ENCODE results near the gene SLX4.

SLX4 gene

DNA sequence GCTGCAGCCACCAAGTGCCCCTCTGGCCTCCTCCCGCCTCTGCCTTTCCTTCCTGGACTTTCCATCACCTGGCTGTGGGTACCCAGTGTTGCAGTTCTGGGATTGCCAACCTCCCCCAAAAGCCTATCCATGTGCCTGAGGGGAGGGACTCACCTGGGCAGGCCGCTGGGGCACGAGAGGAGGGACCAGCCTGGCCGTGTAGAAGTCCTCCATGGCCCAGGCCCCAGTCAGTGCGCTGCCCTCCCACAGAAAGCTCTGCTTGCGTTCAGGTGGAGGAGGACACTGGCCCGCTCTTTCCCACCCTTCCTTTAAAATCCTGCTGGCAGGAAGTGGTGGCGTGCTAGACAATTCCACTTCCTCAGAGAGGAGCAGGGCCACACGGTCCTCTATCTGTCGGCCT, 14.2 kb downstream of the SLX4 start:
- no peak for DNase-seq (ENCODE audit: extremely low read depth, low read depth)
- TF ChIP-seq, protein P1, sequence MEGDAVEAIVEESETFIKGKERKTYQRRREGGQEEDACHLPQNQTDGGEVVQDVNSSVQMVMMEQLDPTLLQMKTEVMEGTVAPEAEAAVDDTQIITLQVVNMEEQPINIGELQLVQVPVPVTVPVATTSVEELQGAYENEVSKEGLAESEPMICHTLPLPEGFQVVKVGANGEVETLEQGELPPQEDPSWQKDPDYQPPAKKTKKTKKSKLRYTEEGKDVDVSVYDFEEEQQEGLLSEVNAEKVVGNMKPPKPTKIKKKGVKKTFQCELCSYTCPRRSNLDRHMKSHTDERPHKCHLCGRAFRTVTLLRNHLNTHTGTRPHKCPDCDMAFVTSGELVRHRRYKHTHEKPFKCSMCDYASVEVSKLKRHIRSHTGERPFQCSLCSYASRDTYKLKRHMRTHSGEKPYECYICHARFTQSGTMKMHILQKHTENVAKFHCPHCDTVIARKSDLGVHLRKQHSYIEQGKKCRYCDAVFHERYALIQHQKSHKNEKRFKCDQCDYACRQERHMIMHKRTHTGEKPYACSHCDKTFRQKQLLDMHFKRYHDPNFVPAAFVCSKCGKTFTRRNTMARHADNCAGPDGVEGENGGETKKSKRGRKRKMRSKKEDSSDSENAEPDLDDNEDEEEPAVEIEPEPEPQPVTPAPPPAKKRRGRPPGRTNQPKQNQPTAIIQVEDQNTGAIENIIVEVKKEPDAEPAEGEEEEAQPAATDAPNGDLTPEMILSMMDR (IDR thresholded peaks at IDR 0.05; ENCODE audit: low read depth, low read length) = no peak

DNA sequence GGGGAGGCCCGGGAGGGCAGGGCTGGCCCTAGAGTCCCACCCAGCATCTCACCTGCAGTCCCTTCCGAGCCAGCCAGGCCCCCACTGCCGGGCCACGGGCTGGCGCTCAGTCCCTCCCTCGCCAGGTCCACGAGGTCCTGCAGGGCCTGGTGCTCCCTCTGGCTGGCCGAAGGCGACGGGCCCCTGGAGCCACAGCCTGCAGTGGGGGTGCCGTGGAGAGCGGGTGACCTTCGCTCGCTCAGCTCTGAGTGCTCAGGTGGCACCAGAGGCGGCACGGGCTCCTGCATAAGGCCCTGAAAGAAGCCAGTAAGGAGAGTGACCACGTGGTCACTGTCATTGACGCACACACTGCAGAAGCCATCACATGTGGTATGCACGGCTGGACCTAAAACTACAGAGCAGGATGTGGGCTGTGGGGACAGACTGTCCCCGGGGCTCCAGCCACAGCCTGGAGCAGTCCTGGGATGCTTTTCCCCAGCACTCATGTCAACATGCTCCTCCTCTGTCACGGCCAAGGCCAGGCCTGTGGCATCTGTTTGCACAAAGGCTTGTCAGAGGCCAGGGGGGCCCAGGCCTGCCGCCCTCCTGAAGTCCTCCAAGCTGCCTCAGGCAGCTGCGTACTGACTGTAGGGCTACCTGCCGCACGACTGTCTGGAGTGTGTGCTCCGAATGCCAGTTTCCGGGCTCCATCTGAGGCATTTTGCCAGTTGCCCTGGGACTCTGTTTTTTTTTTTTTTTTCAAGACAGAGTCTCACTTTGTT, 15.1 kb downstream of the SLX4 start:
- TF ChIP-seq, protein P1 (IDR thresholded peaks at IDR 0.05; ENCODE audit: low read depth, low read length) = no peak

DNA sequence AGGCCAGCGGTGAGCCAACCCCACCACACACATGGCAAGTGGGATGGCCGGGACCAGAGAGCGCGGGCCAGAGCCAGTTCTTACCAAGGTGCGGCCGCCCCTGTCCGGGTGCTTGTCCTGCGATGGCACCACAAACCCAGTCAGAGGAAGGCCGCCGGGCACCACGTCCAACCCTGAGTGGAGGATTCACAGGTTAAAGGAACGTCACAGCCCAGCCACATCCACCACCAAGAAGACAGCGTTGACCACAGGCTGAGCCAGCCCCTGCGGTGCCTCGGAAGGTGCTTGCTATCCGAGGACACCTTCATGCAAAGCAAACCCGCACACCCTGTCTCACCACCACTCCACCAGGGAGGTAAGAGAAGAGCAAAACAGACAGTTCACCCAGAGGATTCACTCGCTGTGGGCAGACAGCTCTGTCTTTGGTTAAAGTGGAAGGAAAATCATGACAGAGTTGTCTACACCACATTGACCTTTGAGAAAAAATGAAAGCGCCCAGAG, 15.8 kb downstream of the SLX4 start:
- TF ChIP-seq, protein P1 (IDR thresholded peaks at IDR 0.05; ENCODE audit: low read depth, low read length) = no peak
- DNase-seq (ENCODE audit: extremely low read depth, low read depth) = no peak

More for the DNA sequence above, 15.1 kb downstream of the SLX4 start:
- DNase-seq (ENCODE audit: extremely low read depth, low read depth) = no peak

DNA sequence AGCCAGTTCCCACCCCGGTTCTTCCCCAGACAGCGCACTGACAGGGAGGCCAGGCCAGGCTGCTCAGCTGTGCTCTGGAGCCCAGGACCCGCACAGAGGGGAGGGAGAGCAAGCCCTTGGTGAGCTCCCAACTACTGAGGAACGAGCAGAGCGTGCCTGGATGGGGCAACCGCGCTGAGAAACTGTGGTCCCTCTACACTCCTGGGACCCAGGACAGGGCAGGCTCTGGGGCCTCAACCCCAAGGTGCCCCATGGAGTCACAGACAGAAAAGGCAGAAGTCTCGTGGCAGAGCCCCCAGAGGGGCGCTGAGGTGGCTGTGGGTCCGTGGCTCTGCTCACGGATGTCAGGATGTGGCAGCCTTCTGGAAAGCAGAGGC, 16.3 kb downstream of the SLX4 start:
- DNase-seq (ENCODE audit: extremely low read depth, low read depth) = no peak
- TF ChIP-seq, protein P1 (IDR thresholded peaks at IDR 0.05; ENCODE audit: low read depth, low read length) = no peak

DNA sequence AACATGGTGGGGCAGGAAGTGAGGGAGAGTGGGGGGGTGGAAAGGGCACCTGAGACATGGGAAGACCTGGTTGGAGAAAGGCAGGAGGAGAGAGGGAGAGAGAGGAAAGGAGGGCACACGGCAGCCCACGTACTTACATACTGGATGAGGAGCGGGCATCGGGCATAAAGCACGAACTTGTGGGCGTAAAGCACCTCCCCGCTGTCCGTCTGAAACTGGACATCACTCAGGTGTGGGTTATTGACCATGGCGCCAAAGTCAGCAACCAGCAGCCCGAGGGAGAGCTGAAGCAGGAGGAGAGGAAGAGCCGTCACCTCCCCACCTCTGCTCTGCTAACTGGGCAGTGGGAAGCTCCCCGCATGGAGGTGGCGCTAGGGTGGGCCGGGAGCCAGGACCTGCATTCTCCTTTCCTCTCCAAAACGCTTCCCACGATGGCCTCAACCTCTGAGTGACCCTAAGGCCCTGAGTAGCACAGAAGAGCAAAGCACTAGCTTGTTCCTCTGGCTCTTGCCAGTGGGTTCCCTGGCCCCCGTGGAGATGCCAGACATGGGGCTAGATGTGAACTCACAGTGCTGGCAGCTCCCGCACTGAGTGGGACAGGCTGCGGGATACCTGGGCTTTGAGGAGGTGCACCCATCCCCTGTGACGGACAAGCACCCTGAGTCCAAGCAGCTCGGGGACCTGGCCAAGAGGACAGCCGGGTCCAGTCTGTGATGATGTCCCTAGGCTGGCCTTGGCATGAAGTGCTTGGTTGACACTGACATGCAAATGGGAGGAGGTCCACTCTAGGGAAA, 16.9 kb downstream of the SLX4 start:
- TF ChIP-seq, protein P1 (IDR thresholded peaks at IDR 0.05; ENCODE audit: low read depth, low read length) = no peak
- no peak for DNase-seq (ENCODE audit: extremely low read depth, low read depth)

DNA sequence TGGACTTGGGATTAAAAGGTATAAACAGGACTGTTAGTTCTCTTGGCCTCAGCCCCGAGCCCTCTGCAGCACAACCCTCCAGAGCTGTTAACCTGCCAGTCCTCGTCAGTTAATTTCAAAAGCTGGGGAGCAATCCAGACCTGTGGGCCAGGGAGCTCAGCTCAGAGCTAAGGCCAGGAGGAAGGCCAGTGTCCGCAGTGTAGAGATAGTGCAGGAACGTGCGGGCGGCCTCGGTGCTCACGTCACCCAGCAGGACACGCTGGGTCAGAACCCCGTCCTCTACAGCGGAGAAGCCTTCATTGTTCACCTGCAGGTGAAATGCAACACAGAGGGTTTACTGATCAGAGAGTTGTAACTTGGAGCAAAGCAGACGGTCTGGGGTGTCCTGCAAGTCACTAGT, 18.8 kb downstream of the SLX4 start:
- TF ChIP-seq, protein P1 (IDR thresholded peaks at IDR 0.05; ENCODE audit: low read depth, low read length) = no peak
- DNase-seq (ENCODE audit: extremely low read depth, low read depth) = no peak

DNA sequence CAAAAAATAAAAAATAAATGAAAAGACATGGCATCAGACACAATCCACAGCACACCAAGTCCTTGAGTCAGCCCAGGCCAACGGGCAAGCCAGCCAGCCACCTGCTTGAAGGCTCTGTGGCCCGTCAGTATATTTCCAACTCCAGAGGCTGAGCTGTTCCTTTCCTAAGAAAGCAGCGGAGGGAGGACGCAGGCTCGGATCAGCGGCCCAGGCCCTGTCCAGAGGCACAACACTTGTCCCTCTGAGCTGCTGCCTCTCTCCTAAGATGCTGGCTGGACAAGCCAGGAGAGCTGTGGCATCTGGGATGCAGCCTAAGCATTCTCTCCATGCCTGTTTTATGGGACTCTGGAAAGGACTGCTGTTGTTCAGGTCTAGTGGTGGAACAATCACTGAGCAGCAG, 19.4 kb downstream of the SLX4 start:
- DNase-seq (ENCODE audit: extremely low read depth, low read depth) = no peak
- TF ChIP-seq, protein P1 (IDR thresholded peaks at IDR 0.05; ENCODE audit: low read depth, low read length) = no peak

Measured in AG09319 (cell line).